WERI-Rb-1 (cell line): Measurements from ENCODE around the gene FABP3.

Experiments
- DNase-seq: peaks from one replicate; pipeline ENCODE4 v3.0.0-alpha.2; 2020
- H3K27ac ChIP-seq: fragments of 250-450 bp; sonication (Bioruptor Pico); 2 replicates; pipeline ENCODE4 v1.5.1; 2020; ENCODE audit warnings: mild to moderate bottlenecking, moderate library complexity
- H3K27me3 ChIP-seq: fragments of 250-450 bp; sonication (Bioruptor Pico); 2 replicates; pipeline ENCODE4 v1.5.1; 2021; ENCODE audit warnings: mild to moderate bottlenecking, low read depth, moderate library complexity; ENCODE audit not compliant: insufficient read depth, severe bottlenecking
- H3K36me3 ChIP-seq: fragments of 250-450 bp; sonication (Bioruptor Pico); 2 replicates; pipeline ENCODE4 v1.5.1; 2020; ENCODE audit warnings: mild to moderate bottlenecking, moderate library complexity
- H3K4me3 ChIP-seq: 2 replicates; pipeline ENCODE4 v1.5.1; 2011; ENCODE audit warnings: low read depth, mild to moderate bottlenecking, control low read depth, low read length
- H3K9me3 ChIP-seq: fragments of 250-450 bp; sonication (Bioruptor Pico); 2 replicates; pipeline ENCODE4 v1.5.1; 2021; ENCODE audit warnings: mild to moderate bottlenecking, moderate library complexity; ENCODE audit not compliant: severe bottlenecking
- CTCF ChIP-seq: IDR thresholded peaks from 2 replicates; pipeline ENCODE4 v1.5.1; 2011; ENCODE audit warnings: low read depth, mild to moderate bottlenecking, control low read depth, inconsistent platforms, low read length

Gene FABP3

DNA sequence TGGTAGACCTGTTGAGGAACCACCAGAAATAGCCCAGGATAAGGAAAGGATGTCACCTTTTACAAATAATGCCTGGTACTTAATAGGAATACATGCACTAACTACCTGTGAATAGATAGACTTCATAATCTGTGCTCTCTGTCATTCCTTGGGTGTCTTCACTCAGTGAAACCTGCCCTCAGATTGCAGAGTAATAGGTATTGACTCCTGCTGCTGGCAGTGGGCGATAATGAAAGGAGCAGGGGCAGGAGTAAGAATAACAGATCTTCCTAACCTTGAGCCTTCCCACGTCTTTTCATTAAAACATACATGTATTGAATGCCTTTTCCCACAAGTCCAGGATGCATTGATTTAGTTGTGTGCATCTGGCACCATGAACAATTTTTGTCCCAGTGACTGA is 16.4 kb downstream of the FABP3 start:
- TF ChIP-seq CTCF, result no peak
- no peak for DNase-seq
- Histone ChIP-seq H3K36me3 (peaks cover 26% of the 10 kb centered on the region), H3K27ac (no peak overlapping the region), H3K4me3 (no peak overlapping the region), H3K27me3 (no peaks in the 10 kb centered on the region), H3K9me3 (no peaks in the 10 kb centered on the region)

- H3K4me3 ChIP-seq, result no peak overlapping the region
- no peak for DNase-seq
- no peak overlapping the region for H3K27ac ChIP-seq
- H3K36me3 ChIP-seq, result peaks cover 41% of the 10 kb centered on the region
- no peak for TF ChIP-seq CTCF
- H3K9me3 ChIP-seq, result no peaks in the 10 kb centered on the region
- H3K27me3 ChIP-seq, result no peaks in the 10 kb centered on the region
These were observed 18.6 kb downstream of the FABP3 start for GRCh38 chr1:31354283-31354682.

- Histone ChIP-seq H3K36me3 (peaks cover 38% of the 10 kb centered on the region), H3K4me3 (no peak overlapping the region), H3K27me3 (no peaks in the 10 kb centered on the region), H3K27ac (no peak overlapping the region), H3K9me3 (no peaks in the 10 kb centered on the region)
- no peak for TF ChIP-seq CTCF
- DNase-seq, result no peak
These were observed 24.4 kb downstream of the FABP3 start for GRCh38 chr1:31348449-31348848.

- Histone ChIP-seq H3K27ac (no peak overlapping the region), H3K36me3 (peaks cover 29% of the 10 kb centered on the region), H3K9me3 (no peaks in the 10 kb centered on the region), H3K4me3 (no peak overlapping the region), H3K27me3 (no peaks in the 10 kb centered on the region)
- no peak for DNase-seq
- TF ChIP-seq CTCF, result no peak
These were observed 26.1 kb downstream of the FABP3 start for GRCh38 chr1:31346785-31347184.

GRCh38 chr1:31345635-31346034 is 27.2 kb downstream of the FABP3 start:
- no peaks in the 10 kb centered on the region for H3K9me3 ChIP-seq
- H3K36me3 ChIP-seq, result peaks cover 22% of the 10 kb centered on the region
- no peak for DNase-seq
- no peak for TF ChIP-seq CTCF
- H3K27me3 ChIP-seq, result no peaks in the 10 kb centered on the region
- no peak overlapping the region for H3K4me3 ChIP-seq
- no peak overlapping the region for H3K27ac ChIP-seq

- TF ChIP-seq CTCF, result no peak
- no peaks in the 10 kb centered on the region for H3K9me3 ChIP-seq
These were observed 28.4 kb downstream of the FABP3 start for GRCh38 chr1:31344503-31344902.

More at GRCh38 chr1:31344503-31344902, 28.4 kb downstream of the FABP3 start:
- Histone ChIP-seq H3K36me3 (peaks cover 12% of the 10 kb centered on the region), H3K4me3 (no peak overlapping the region), H3K27me3 (no peaks in the 10 kb centered on the region), H3K27ac (no peak overlapping the region)
- DNase-seq, result no peak
